MCF 10A (cell line): ENCODE results near the gene RSPH9. TPM values are rescaled to one million over a fixed set of nuclear protein-coding genes. Genes with fewer than 3 reads are reported as not detected.

Experiments used
- Bru-seq: library from RNA; stranded (reverse); fragments of 400-500 nt; gene quantifications from one replicate; lab custom pipeline; 2021; lab: Mats Ljungman, UMichigan
- BruChase-seq, 2 experiments: library from RNA; stranded (reverse); fragments of 400-500 nt; gene quantifications; one replicate each; lab custom pipeline; 2021; lab: Mats Ljungman, UMichigan
- BruUV-seq: library from RNA; stranded (reverse); fragments of 400-500 nt; replicated peaks from 2 replicates; lab custom pipeline; 2021; lab: Mats Ljungman, UMichigan
- CTCF ChIA-PET: fragments of 300-600 bp; sonication (Branson Sonifier 250); formaldehyde crosslinking; extraction: SDS; loops from one replicate; lab custom pipeline; 2021; ENCODE audit warnings: antibody characterized with exemption, inconsistent platforms; lab: Yijun Ruan, JAX
- POLR2A ChIA-PET: fragments of 300-600, 350-650 bp; sonication (Branson Sonifier 250); formaldehyde crosslinking; extraction: SDS; loops from one replicate; lab custom pipeline; 2020; ENCODE audit warnings: antibody characterized with exemption, inconsistent platforms; lab: Yijun Ruan, JAX
- DNase-seq: peaks from one replicate; pipeline ENCODE4 v3.0.0-alpha.2; 2018; ENCODE audit not compliant: unreplicated experiment
- H3K27ac Mint-ChIP-seq: one replicate; pipeline ENCODE4 v1.8.0; 2022; ENCODE audit warnings: mild to moderate bottlenecking, low read depth, mixed read lengths; ENCODE audit not compliant: unreplicated experiment
- H3K27me3 Mint-ChIP-seq: one replicate; pipeline ENCODE4 v1.8.0; 2022; ENCODE audit warnings: mixed read lengths; ENCODE audit not compliant: insufficient read depth, unreplicated experiment
- H3K36me3 Mint-ChIP-seq: one replicate; pipeline ENCODE4 v1.8.0; 2022; ENCODE audit warnings: mild to moderate bottlenecking, moderate library complexity, mixed read lengths; ENCODE audit not compliant: insufficient read depth, unreplicated experiment
- H3K4me1 Mint-ChIP-seq: one replicate; pipeline ENCODE4 v1.8.0; 2022; ENCODE audit warnings: mixed read lengths; ENCODE audit not compliant: insufficient read depth, unreplicated experiment
- H3K4me3 Mint-ChIP-seq: one replicate; pipeline ENCODE4 v1.8.0; 2022; ENCODE audit warnings: mild to moderate bottlenecking, moderate library complexity, mixed read lengths; ENCODE audit not compliant: unreplicated experiment
- H3K9me3 Mint-ChIP-seq: one replicate; pipeline ENCODE4 v1.8.0; 2022; ENCODE audit warnings: mixed read lengths; ENCODE audit not compliant: unreplicated experiment
- CTCF ChIP-seq: fragments of 200-600 bp; IDR thresholded peaks from one replicate; pipeline ENCODE4 v1.8.0; 2022; ENCODE audit warnings: antibody characterized with exemption, mild to moderate bottlenecking; ENCODE audit not compliant: unreplicated experiment
- intact Hi-C: fragments of 100-400 bp; cut with micrococcal nuclease; formaldehyde crosslinking; loops from 2 replicates; pipeline ENCODE4 v1.14.1; 2022
- long read RNA-seq: library from polyadenylated mRNA; stranded (forward); transcript quantifications from one replicate; pipeline ENCODE4 v2.0.0, GENCODE V29; 2022
- total RNA-seq: library from RNA; stranded (reverse); gene quantifications from 2 replicates; pipeline ENCODE4 v1.2.3, GENCODE V29; 2022

RSPH9 gene
- total RNA-seq (not detected in 2 replicates), Bru-seq, nascent RNA (percentile 11 among the genes with signal in this experiment), BruChase-seq, experiment 1, labeled RNA remaining after a 6-hour chase (percentile 35 among the genes with signal in this experiment), BruChase-seq, experiment 2, labeled RNA remaining after a 2-hour chase (percentile 28 among the genes with signal in this experiment)
- long read RNA-seq: 0 reads

GRCh38 chr6:43644940-43645612 is at the start of gene RSPH9:
Gene RSPH9, plus strand, starts transcription at chr6:43645036. Its CDS starts 63 bp downstream, at chr6:43645099.
- Mint-ChIP-seq H3K36me3 (peaks cover 17% of the 10 kb centered on the region), H3K27ac (no peak within 1 kb of the TSS), H3K4me3 (no peak within 1 kb of the TSS), H3K4me1 (no peaks in the 10 kb centered on the region), H3K9me3 (no peaks in the 10 kb centered on the region), H3K27me3 (no peaks in the 10 kb centered on the region)
- no TSS peak for BruUV-seq
- no peak for DNase-seq
- ChIA-PET CTCF (interaction anchor here (0.5 to 1.8 kb wide), 3 partner anchors 25 to 601 kb away, joined by 3 to 5 read pairs (median 3); no protein-coding TSS in a partner anchor), POLR2A (no interaction called here)
- intact Hi-C loops: no loop called here
- no peak for TF ChIP-seq CTCF

DNA sequence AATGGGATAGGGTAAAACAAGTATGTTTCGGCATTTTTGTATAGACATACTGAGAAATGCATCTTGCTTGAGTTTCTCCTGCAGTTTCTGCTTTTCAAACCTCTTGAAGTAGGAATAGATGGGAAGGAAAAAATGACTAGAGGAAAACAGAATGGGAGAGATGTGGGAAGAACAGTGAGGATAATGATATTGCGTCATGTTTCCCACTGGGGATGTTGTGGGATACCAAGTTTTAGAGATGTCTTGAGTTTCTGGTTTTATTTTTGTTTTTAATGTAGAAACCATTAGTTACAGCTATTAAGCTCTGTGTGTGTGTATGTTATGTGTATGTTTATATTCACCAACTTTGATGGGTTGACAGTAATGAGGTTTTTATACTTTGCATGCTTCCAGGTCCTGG is 44.2 kb upstream of the RSPH9 start:
- intact Hi-C loops: no loop called here
- H3K4me1 Mint-ChIP-seq: peaks cover 17% of the 10 kb centered on the region
- ChIA-PET POLR2A (interaction anchor here (0.6 kb wide), 1 partner anchor 475 kb away, joined by 6 read pairs; no protein-coding TSS in a partner anchor), CTCF (interaction anchor here (6.7 kb wide), 1 partner anchor 8 kb away, joined by 37 read pairs; no protein-coding TSS in a partner anchor)
- H3K4me3 Mint-ChIP-seq: no peak overlapping the region
- H3K9me3 Mint-ChIP-seq: no peaks in the 10 kb centered on the region
- peak overlapping the region; percentile 25 for H3K27ac Mint-ChIP-seq
- no peak for TF ChIP-seq CTCF
- H3K36me3 Mint-ChIP-seq: peaks cover 91% of the 10 kb centered on the region
- H3K27me3 Mint-ChIP-seq: no peaks in the 10 kb centered on the region
- BruUV-seq: no TSS peak
- no peak for DNase-seq

- H3K36me3 Mint-ChIP-seq: peaks cover 97% of the 10 kb centered on the region
- BruUV-seq: no TSS peak
- CTCF ChIA-PET: interaction anchor here (1.7 kb wide), 1 partner anchor 107 kb away, joined by 4 read pairs; no protein-coding TSS in a partner anchor
- no peak overlapping the region for H3K4me3 Mint-ChIP-seq
- intact Hi-C loops: no loop called here
- no peak for TF ChIP-seq CTCF
- H3K27ac Mint-ChIP-seq: peak overlapping the region; percentile 72
- POLR2A ChIA-PET: interaction anchor here (0.6 to 2.3 kb wide), 7 partner anchors 8 to 454 kb away, joined by 3 to 7 read pairs (median 4); partner anchors contain the start of gene GTPBP2
- no peaks in the 10 kb centered on the region for H3K27me3 Mint-ChIP-seq
- peak; percentile 78 for DNase-seq
- no peaks in the 10 kb centered on the region for H3K9me3 Mint-ChIP-seq
- peaks cover 24% of the 10 kb centered on the region for H3K4me1 Mint-ChIP-seq
Measured at GRCh38 chr6:43604174-43604573, 40.7 kb upstream of the RSPH9 start.

- Mint-ChIP-seq H3K36me3 (peaks cover 97% of the 10 kb centered on the region), H3K4me3 (no peak overlapping the region), H3K9me3 (no peaks in the 10 kb centered on the region), H3K4me1 (peaks cover 15% of the 10 kb centered on the region), H3K27ac (no peak overlapping the region), H3K27me3 (no peaks in the 10 kb centered on the region)
- POLR2A ChIA-PET: interaction anchor here (0.6 to 1.7 kb wide), 2 partner anchors 8 to 165 kb away, joined by 4 to 5 read pairs; no protein-coding TSS in a partner anchor
- DNase-seq: no peak
- intact Hi-C loops: no loop called here
- no peak for TF ChIP-seq CTCF
- CTCF ChIA-PET: interaction anchor here (0.6 to 1.0 kb wide), 4 partner anchors 9 to 470 kb away, joined by 3 to 6 read pairs (median 3); no protein-coding TSS in a partner anchor
- no TSS peak for BruUV-seq
Measured at GRCh38 chr6:43606019-43606418, 38.8 kb upstream of the RSPH9 start.
